Gastroesophageal sphincter (tissue), 4 donors: ENCODE results near the gene SIX5. TPM values are rescaled to one million over a fixed set of nuclear protein-coding genes. Genes with fewer than 3 reads are reported as not detected.

ENCODE experiments used
- ATAC-seq: fragments of 150-250 bp; one replicate; pipeline ENCODE4 v1.9.1; 2016; ENCODE audit warnings: mild to moderate bottlenecking, moderate library complexity
- H3K27ac ChIP-seq, 4 donors: fragments of 200-600 bp; sonication (generic) in 3 of 4; 1 replicate in 3 of 4; 2 replicates in 1 of 4; pipeline ENCODE4 v1.5.1; 2016 to 2019
- H3K27me3 ChIP-seq: fragments of 200-600 bp; sonication (generic); one replicate; pipeline ENCODE4 v1.5.1; 2019
- H3K36me3 ChIP-seq, 2 donors: fragments of 200-600 bp; sonication (generic); one replicate each; pipeline ENCODE4 v1.5.1; 2019; ENCODE audit warnings: control low read depth in 1 of 2
- H3K4me1 ChIP-seq, 3 donors: fragments of 200-600 bp; sonication (generic); 1 replicate in 2 of 3; 2 replicates in 1 of 3; pipeline ENCODE4 v1.5.1; 2016 to 2019; ENCODE audit warnings: control low read depth in 2 of 3
- H3K4me3 ChIP-seq, 2 donors: fragments of 200-600 bp; sonication (generic); one replicate each; pipeline ENCODE4 v1.5.1; 2019; ENCODE audit warnings: mild to moderate bottlenecking in 1 of 2, moderate library complexity in 1 of 2
- H3K9me3 ChIP-seq, 3 donors: fragments of 200-600 bp; sonication (generic); one replicate each; pipeline ENCODE4 v1.5.1; 2017 to 2019; ENCODE audit warnings: control low read depth in 2 of 3
- EP300 ChIP-seq: sonication (generic); formaldehyde crosslinking; IDR thresholded peaks from one replicate; pipeline ENCODE4 v1.6.1; 2017; ENCODE audit warnings: antibody characterized with exemption, mild to moderate bottlenecking
- POLR2A ChIP-seq, 2 donors: fragments of 450-650 bp; IDR thresholded peaks; one replicate each; pipeline ENCODE4 v1.6.1; 2017; ENCODE audit warnings: antibody characterized with exemption in 2 of 2, mild to moderate bottlenecking in 2 of 2, moderate library complexity in 1 of 2
- POLR2AphosphoS5 ChIP-seq: sonication (generic); formaldehyde crosslinking; IDR thresholded peaks from one replicate; pipeline ENCODE4 v1.6.1; 2017; ENCODE audit warnings: antibody characterized with exemption
- WGBS, 2 donors: methylation state at CpG; one replicate each; pipeline ENCODE4 v1.1.5; 2018; ENCODE audit warnings: low coverage in 1 of 2; 5-methylcytosine and 5-hydroxymethylcytosine counted together
- total RNA-seq, 4 donors: library from RNA; depleted of rRNA; stranded (reverse); fragments of >200 nt; gene quantifications; one replicate each; pipeline ENCODE4 v1.1.0, GENCODE V29; 2016
- TF ChIP-seq, protein P1 (sequence below), 4 experiments: fragments of 200-600 bp in 2 of 4; fragments of 450-650 bp in 2 of 4; sonication (generic) in 1 of 4; IDR thresholded peaks; one replicate each; pipeline ENCODE4 v1.5.1; 2017 to 2019; ENCODE audit warnings: antibody characterized with exemption in 4 of 4, mild to moderate bottlenecking in 2 of 4, moderate library complexity in 2 of 4

Gene SIX5
- total RNA-seq, 4 donors from 2014 or later = 13.2 to 33.1 (median 23.7) TPM

DNA sequence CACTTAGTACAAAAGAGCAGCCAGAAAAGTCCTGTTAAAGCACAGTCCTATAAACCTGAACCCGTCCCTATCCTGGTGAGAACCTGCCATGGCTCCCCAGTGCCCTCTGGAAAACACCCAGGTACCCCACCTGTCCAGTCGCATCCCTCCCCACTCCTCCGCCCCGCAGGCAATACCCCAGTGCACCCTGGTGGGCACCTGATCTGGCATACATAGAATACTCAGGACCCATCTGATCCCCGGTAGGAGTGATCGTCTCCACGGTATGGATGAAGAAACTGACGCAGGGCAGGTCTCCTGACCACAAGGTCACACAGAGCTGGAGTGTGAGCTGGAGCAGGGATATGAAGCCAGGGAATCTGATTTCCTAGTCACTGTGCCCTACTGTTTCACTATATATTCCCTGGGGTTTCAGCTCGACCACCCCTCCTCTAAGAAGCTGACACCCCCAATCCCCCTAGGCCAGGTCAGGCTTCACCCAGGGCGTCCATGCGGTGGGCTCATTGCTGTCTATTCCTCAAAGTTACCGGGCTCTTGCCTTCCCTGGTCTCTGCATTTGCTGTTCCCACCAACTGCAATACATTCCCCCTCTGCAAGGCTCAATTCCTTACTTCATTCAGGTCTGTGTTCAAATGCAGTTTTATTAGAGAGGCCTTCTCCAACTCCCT lies 50.9 kb downstream of the SIX5 start:
- Histone ChIP-seq H3K4me1 (peaks cover 0 to 37% (median 11%) of the 10 kb centered on the region in 3 donors), H3K9me3 (no peaks in the 10 kb centered on the region), H3K27me3 (no peaks in the 10 kb centered on the region), H3K4me3 (peak overlapping the region; percentile 28 to 69), H3K27ac (peak overlapping the region; percentile 70 to 93 (median 92)), H3K36me3 (peaks cover 0 to 24% of the 10 kb centered on the region in 2 donors)
- 71 to 77% methylated on average over 4 to 8 of the region's 12 CpGs for WGBS, 2 donors
- TF ChIP-seq POLR2AphosphoS5 (no peak), POLR2A (IDR thresholded peaks at IDR 0.05) (no peak), EP300 (no peak)
- TF ChIP-seq, protein P1, sequence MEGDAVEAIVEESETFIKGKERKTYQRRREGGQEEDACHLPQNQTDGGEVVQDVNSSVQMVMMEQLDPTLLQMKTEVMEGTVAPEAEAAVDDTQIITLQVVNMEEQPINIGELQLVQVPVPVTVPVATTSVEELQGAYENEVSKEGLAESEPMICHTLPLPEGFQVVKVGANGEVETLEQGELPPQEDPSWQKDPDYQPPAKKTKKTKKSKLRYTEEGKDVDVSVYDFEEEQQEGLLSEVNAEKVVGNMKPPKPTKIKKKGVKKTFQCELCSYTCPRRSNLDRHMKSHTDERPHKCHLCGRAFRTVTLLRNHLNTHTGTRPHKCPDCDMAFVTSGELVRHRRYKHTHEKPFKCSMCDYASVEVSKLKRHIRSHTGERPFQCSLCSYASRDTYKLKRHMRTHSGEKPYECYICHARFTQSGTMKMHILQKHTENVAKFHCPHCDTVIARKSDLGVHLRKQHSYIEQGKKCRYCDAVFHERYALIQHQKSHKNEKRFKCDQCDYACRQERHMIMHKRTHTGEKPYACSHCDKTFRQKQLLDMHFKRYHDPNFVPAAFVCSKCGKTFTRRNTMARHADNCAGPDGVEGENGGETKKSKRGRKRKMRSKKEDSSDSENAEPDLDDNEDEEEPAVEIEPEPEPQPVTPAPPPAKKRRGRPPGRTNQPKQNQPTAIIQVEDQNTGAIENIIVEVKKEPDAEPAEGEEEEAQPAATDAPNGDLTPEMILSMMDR (IDR thresholded peaks at IDR 0.05) = no peak
- ATAC-seq = no peak

DNA sequence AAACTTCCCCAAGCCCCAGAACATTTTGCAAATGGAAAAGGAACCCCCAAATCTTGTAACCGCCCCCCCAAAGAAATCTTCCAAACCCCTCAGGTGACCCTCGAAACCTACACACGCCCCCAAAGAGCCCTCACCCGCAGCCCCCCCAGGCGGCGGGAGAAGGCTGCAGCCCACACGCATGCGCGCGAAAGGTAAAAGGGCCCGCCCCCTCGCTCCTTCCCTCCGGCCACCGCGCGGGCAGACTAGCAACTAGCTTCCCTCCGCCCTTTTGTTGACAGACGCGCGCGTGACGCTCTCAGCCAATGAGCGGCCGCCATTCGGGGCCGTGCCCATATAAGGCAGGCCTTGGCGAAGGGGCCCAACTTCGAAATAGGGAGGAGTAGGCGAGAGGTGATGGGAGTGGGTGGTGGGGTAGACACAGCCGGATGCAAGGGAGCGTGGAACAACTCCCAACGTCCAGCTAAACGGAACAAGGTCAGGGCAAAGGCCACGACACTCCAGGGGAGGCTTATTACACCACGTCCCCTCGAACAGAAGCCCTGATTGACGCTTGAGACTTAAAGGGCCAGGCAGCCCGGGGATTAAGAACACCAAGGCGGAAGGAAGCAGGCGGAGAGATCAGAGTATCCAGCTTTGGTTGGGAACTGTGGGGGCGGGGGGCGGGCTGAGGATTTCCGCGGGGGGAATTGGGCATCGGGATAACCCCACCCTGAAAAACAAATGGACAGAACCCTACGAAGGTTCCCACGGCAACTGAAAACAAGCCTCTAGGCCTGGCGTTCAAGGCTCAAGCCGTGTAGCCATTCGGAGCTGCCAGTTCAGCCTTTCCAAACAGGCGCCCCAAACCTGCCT lies 51.7 kb downstream of the SIX5 start:
- peak overlapping the region; percentile 80 to 93 (median 92) for H3K27ac ChIP-seq
- peak overlapping the region; percentile 69 to 93 for H3K4me3 ChIP-seq
- H3K4me1 ChIP-seq = peaks cover 0 to 35% (median 11%) of the 10 kb centered on the region in 3 donors
- H3K27me3 ChIP-seq = no peaks in the 10 kb centered on the region
- H3K9me3 ChIP-seq = no peaks in the 10 kb centered on the region
- peaks cover 0 to 27% of the 10 kb centered on the region in 2 donors for H3K36me3 ChIP-seq
- WGBS, 2 donors = 0% methylated on average over 1 to 20 of the region's 51 CpGs
- ATAC-seq = peak; percentile 99
- TF ChIP-seq POLR2A (IDR thresholded peaks at IDR 0.05) (peak in 1 of 2 donors; percentile 7), POLR2AphosphoS5 (peak; percentile 91), EP300 (no peak)
- TF ChIP-seq, protein P1 (IDR thresholded peaks at IDR 0.05) = peak in 2 of 4 experiments; percentile 32 to 47

DNA sequence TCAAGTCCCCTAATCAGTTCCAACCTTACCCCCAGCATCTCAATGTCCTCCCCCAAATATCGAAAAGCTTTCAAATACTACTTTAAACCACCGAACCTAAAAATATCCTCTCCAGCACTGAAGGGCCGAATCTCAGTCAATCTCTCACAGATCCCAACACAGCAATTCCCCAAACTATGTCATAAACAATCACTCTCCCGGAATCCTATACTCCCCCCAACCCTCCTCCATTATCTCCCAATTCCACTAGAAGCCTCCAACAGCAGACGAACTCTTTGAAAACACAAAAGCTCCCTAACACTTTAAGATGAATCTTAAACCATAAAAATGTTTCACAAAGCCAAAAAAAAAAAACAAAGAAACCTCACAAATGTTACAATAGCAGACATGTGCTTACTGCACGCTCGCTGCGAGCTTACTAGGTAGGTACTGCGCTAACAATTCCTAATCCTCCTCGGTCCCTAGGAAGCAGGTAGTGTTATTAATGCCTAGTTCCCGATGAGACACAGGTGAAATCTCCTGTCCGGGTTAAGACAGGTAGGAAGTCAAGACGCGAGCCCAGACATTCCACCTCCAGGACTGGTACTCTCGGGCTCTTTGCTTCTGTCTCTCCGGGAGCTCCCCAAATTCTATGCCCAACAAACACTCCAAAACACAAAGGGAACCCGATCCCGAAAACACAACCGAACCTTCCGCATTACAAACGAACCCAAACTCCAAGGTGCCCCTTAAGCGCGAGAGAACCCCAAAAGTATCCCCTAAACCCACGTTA lies 52.5 kb downstream of the SIX5 start:
- Histone ChIP-seq H3K9me3 (no peaks in the 10 kb centered on the region), H3K4me3 (peak overlapping the region; percentile 69 to 93), H3K27me3 (no peaks in the 10 kb centered on the region), H3K27ac (peak overlapping the region; percentile 80 to 93 (median 92)), H3K4me1 (peaks cover 0 to 29% (median 11%) of the 10 kb centered on the region in 3 donors), H3K36me3 (peaks cover 0 to 35% of the 10 kb centered on the region in 2 donors)
- 0 to 3% methylated on average over 9 to 17 of the region's 24 CpGs for WGBS, 2 donors
- TF ChIP-seq POLR2A (IDR thresholded peaks at IDR 0.05) (no peak), POLR2AphosphoS5 (no peak), EP300 (no peak)
- TF ChIP-seq, protein P1 (IDR thresholded peaks at IDR 0.05) = no peak
- no peak for ATAC-seq

DNA sequence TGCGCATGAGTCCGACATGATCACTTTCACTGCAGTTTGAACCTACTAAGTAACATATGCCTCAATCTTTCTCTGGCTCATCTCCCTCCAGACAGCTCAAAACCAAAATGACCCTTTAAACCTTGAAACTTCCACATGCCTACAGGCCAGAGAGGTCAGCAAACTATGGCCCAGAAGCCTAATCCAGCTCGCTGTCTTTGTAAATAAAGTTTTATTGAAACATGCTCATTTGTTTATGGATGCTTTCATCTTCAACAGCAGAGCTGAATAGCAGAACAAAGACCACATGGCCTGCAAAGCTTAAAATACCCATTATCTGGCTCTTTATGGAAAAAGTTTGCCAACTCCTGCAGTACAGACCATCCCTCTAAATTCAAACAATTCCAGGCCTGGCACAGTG lies 53.9 kb downstream of the SIX5 start:
- H3K27me3 ChIP-seq = no peaks in the 10 kb centered on the region
- peaks cover 0 to 40% (median 11%) of the 10 kb centered on the region in 3 donors for H3K4me1 ChIP-seq
- no peak overlapping the region for H3K4me3 ChIP-seq
- no peaks in the 10 kb centered on the region for H3K9me3 ChIP-seq
- TF ChIP-seq POLR2A (IDR thresholded peaks at IDR 0.05) = no peak
- TF ChIP-seq POLR2AphosphoS5 = no peak
- TF ChIP-seq EP300 = no peak
- TF ChIP-seq, protein P1 (IDR thresholded peaks at IDR 0.05) = no peak
- WGBS, 2 donors = 75 to 79% methylated on average over 3 of the region's 3 CpGs
- H3K27ac ChIP-seq = peak overlapping the region in 1 of 4 donors; percentile 91
- H3K36me3 ChIP-seq = peaks cover 0 to 32% of the 10 kb centered on the region in 2 donors
- ATAC-seq = no peak

Other genes with a start within 250 kb of the SIX5 start
- 10 to 100 TPM in 3 of 4 donors, 1 to 10 TPM in 1; 5.7 to 14.9 (median 11.6) TPM for gene OPA3, start 184.4 kb downstream of the SIX5 start, total RNA-seq
- gene GPR4, start 167.0 kb downstream of the SIX5 start, total RNA-seq = 1 to 10 TPM in 3 of 4 donors, under 1 TPM in 1; 0.62 to 4.4 (median 2.8) TPM
- gene EML2, start 129.9 kb downstream of the SIX5 start, total RNA-seq = 10 to 100 TPM; 18.3 to 29.2 (median 18.9) TPM
- under 1 TPM in 1 of 4 donors, not detected in 3; 0.54 TPM for gene GIPR, start 101.0 kb downstream of the SIX5 start, total RNA-seq
- gene SNRPD2, start 77.3 kb downstream of the SIX5 start, total RNA-seq = 100 to 1,000 TPM; 113 to 201 (median 152) TPM
- gene QPCTL, start 76.6 kb downstream of the SIX5 start, total RNA-seq = 1 to 10 TPM; 2.7 to 6.6 (median 4.2) TPM
- gene FBXO46, start 38.4 kb downstream of the SIX5 start, total RNA-seq = 10 to 100 TPM; 12.1 to 20.5 (median 14.9) TPM
- gene MEIOSIN, start 35.8 kb downstream of the SIX5 start, total RNA-seq = not detected
- 100 to 1,000 TPM; 223 to 464 (median 330) TPM for gene DMPK, start 13.2 kb upstream of the SIX5 start, total RNA-seq
- gene DMWD, start 23.6 kb upstream of the SIX5 start, total RNA-seq = 10 to 100 TPM; 41.5 to 75.5 (median 59.4) TPM
- under 1 TPM in 1 of 4 donors, not detected in 3; 0.23 TPM for gene RSPH6A, start 46.1 kb upstream of the SIX5 start, total RNA-seq
- 10 to 100 TPM; 25.5 to 35.6 (median 30.8) TPM for gene SYMPK, start 93.9 kb upstream of the SIX5 start, total RNA-seq
- under 1 TPM in 1 of 4 donors, not detected in 3; 0.42 TPM for gene FOXA3, start 95.1 kb upstream of the SIX5 start, total RNA-seq
- gene IRF2BP1, start 116.9 kb upstream of the SIX5 start, total RNA-seq = 10 to 100 TPM; 25.2 to 53.3 (median 36.2) TPM
- gene MYPOP, start 133.4 kb upstream of the SIX5 start, total RNA-seq = 1 to 10 TPM; 1.3 to 4.6 (median 2.8) TPM
- gene NANOS2, start 145.5 kb upstream of the SIX5 start, total RNA-seq = not detected
- 1 to 10 TPM in 3 of 4 donors, under 1 TPM in 1; 0.67 to 5.1 (median 3.0) TPM for gene NOVA2, start 204.6 kb upstream of the SIX5 start, total RNA-seq
- gene CCDC61, start 226.2 kb upstream of the SIX5 start, total RNA-seq = 1 to 10 TPM; 4.2 to 9.4 (median 6.4) TPM